Skeletal muscle tissue (tissue), 4 donors: ENCODE data around the gene ALOX5. TPM values are rescaled to one million over a fixed set of nuclear protein-coding genes. Genes with fewer than 3 reads are reported as not detected.

ENCODE experiments used
- H3K27ac ChIP-seq: one replicate; pipeline ENCODE4 v1.7.0; 2013; ENCODE audit warnings: mild to moderate bottlenecking, low read depth, low read length, inconsistent platforms
- H3K27me3 ChIP-seq, 3 donors: one replicate each; pipeline ENCODE4 v1.7.0; 2013; ENCODE audit warnings: low read length in 3 of 3; ENCODE audit not compliant: control insufficient read depth in 3 of 3, insufficient read depth in 3 of 3
- H3K36me3 ChIP-seq, 3 donors: one replicate each; pipeline ENCODE4 v1.7.0; 2013; ENCODE audit warnings: low read length in 3 of 3; ENCODE audit not compliant: control insufficient read depth in 3 of 3, insufficient read depth in 3 of 3
- H3K4me1 ChIP-seq, 3 donors: one replicate each; pipeline ENCODE4 v1.7.0; 2013; ENCODE audit warnings: low read length in 3 of 3, mild to moderate bottlenecking in 3 of 3; ENCODE audit not compliant: control insufficient read depth in 3 of 3, insufficient read depth in 3 of 3
- H3K4me3 ChIP-seq, 3 donors: one replicate each; pipeline ENCODE4 v1.7.0; 2013; ENCODE audit warnings: low read length in 3 of 3
- H3K9ac ChIP-seq, 3 donors: one replicate each; pipeline ENCODE4 v1.7.0; 2013; ENCODE audit warnings: low read length in 3 of 3, mild to moderate bottlenecking in 3 of 3, moderate library complexity in 2 of 3, low read depth in 1 of 3
- H3K9me3 ChIP-seq, 3 donors: one replicate each; pipeline ENCODE4 v1.7.0; 2013; ENCODE audit warnings: low read length in 3 of 3; ENCODE audit not compliant: control insufficient read depth in 3 of 3
- total RNA-seq: library from RNA; depleted of rRNA; stranded (reverse); fragments of >200 nt; gene quantifications from one replicate; pipeline ENCODE4 v1.2.3, GENCODE V29; 2014
- donor health status: Osteomylitis.

The ALOX5 gene
- total RNA-seq, 1 donor from 2014 or later = 3.1 TPM

DNA sequence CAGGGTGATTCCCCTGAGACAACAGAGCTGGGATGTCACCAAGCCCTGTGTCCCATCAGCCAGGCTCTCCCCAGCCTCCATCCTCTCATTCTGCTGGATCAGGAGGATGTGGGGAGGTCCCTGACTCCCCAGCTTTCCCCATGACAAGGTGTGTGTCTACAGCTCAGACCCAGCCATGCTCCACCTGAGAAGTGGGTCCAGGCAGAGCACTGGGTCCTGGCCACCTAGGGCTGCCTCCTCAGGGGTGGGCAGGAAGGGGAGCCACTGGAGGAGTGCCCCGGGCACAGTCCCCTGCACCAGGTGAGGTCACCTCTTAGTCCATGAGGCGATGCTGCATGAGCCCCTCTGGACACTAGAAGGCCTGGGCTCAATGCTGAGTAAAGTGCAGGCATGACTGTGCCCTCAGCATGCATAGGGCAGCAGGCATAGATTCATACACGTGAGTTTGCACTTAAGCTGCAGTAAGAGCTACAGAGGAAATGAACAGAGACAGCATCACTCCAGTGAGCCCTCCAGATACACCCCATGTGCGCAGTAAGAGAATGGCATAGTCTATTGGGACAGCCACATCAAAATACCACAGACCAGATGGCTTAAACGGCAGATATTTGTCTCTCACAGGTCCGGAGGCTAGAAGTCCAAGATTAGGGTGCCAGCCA lies 48.3 kb downstream of the ALOX5 start:
- Histone ChIP-seq H3K36me3 (no peaks in the 10 kb centered on the region), H3K9ac (no peak overlapping the region), H3K4me3 (no peak overlapping the region), H3K9me3 (no peaks in the 10 kb centered on the region), H3K27me3 (peaks cover 0 to 16% (median 1%) of the 10 kb centered on the region in 3 donors), H3K27ac (no peak overlapping the region), H3K4me1 (peaks cover 24 to 47% (median 31%) of the 10 kb centered on the region in 3 donors)

- H3K4me3 ChIP-seq = no peak overlapping the region
- no peak overlapping the region for H3K27ac ChIP-seq
- H3K9ac ChIP-seq = no peak overlapping the region
- H3K4me1 ChIP-seq = peaks cover 24 to 47% (median 31%) of the 10 kb centered on the region in 3 donors
- no peaks in the 10 kb centered on the region for H3K9me3 ChIP-seq
- no peaks in the 10 kb centered on the region for H3K36me3 ChIP-seq
- H3K27me3 ChIP-seq = peaks cover 0 to 21% (median 6%) of the 10 kb centered on the region in 3 donors
Measured at GRCh38 chr10:45422866-45423659, 49.0 kb downstream of the ALOX5 start.

GRCh38 chr10:45423976-45424499 lies 50.0 kb downstream of the ALOX5 start:
- no peak overlapping the region for H3K9ac ChIP-seq

GRCh38 chr10:45424668-45425404 lies 50.8 kb downstream of the ALOX5 start:
- H3K4me3 ChIP-seq = no peak overlapping the region
- no peaks in the 10 kb centered on the region for H3K9me3 ChIP-seq
- H3K27ac ChIP-seq = no peak overlapping the region
- no peaks in the 10 kb centered on the region for H3K36me3 ChIP-seq
- peaks cover 16 to 31% (median 19%) of the 10 kb centered on the region in 3 donors for H3K4me1 ChIP-seq
- no peak overlapping the region for H3K9ac ChIP-seq
- H3K27me3 ChIP-seq = peaks cover 13 to 23% (median 16%) of the 10 kb centered on the region in 3 donors

More at GRCh38 chr10:45423976-45424499, 50.0 kb downstream of the ALOX5 start:
- Histone ChIP-seq H3K4me1 (peaks cover 24 to 39% (median 24%) of the 10 kb centered on the region in 3 donors), H3K4me3 (no peak overlapping the region), H3K27me3 (peaks cover 8 to 23% (median 13%) of the 10 kb centered on the region in 3 donors), H3K27ac (no peak overlapping the region), H3K9me3 (no peaks in the 10 kb centered on the region), H3K36me3 (no peaks in the 10 kb centered on the region)

DNA sequence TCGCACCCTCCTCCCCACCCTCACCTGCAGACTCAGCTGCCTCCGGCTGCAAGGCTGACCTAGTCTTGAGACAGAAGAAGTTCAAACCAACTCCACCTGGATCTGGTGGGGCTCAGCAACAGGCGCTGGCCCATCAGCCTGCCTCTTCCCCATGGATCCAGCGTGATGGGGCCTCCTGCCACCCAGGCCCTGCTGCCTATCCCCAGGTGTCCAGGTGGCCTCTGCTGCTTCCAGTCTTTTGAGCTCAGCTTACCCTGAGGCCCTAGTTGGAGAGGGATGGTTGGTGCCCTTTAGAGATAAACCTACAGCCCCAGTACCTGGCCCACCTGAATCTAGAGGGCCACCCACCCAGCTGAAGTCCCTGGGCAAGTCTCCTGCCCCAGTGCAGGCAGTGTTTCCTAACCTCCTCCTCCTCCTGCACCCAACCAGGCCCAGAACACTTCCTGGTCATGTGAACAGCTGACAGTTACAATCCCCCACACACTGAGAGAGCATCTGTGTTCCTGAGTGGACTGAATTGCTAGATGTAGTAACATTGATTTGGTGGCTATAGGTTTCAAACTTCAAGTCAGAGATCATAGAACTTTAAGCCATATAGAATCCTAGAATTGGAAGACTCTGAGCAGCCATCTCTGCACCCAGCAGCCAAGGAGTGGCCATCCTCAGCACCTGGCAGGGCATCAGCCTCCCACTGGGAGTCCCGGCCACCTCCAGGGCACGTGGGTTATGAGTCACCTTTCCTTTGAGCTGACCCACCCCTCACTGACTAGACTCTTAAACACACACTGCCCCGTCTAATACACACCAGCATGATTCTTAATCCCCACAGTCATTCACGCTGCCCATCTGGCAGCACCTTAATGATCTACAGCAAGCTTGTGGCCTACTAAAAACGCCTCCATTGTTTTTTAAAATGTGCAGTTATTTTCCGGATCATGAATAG lies 51.9 kb downstream of the ALOX5 start:
- H3K9ac ChIP-seq = no peak overlapping the region
- H3K4me1 ChIP-seq = peaks cover 6 to 22% (median 9%) of the 10 kb centered on the region in 3 donors
- H3K36me3 ChIP-seq = no peaks in the 10 kb centered on the region
- H3K4me3 ChIP-seq = no peak overlapping the region
- peaks cover 13 to 25% (median 16%) of the 10 kb centered on the region in 3 donors for H3K27me3 ChIP-seq
- no peaks in the 10 kb centered on the region for H3K9me3 ChIP-seq
- no peak overlapping the region for H3K27ac ChIP-seq

DNA sequence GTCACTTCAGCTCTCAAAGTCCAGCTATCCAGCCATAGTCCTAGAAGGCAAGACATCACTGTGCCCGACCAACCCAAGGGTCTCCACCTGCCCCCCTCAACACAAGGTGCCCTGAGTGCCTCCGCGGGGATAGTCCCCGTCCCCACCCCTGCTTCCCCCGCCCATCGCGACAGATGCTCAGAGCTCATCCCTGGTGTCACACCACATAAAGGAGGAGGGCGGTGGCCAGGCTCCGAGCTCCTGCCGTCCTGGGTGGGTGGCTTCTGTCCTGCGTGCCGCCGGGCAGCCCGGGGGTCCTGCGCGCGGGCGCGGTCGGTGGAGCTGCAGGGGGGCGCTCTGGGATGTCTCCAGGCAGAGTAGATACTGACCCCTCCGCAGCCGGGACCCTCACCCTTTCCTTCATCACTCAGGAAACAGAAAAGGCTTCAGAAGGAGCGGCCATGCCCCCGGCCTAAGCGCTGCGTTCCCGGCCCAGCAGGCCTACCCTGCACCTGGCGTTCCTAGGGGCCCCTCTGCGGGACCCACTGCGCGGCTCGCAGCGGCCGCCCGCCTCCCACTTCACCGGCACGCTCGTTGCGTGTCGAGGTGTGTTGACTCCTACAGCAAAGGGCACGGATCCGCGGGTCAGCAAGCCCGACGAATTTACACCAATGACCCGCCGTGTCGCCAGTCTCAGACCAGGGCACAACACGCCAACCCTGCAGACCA lies 53.4 kb downstream of the ALOX5 start:
- Histone ChIP-seq H3K27ac (no peak overlapping the region), H3K9ac (no peak overlapping the region), H3K4me1 (peaks cover 0 to 12% (median 8%) of the 10 kb centered on the region in 3 donors), H3K27me3 (peaks cover 13 to 25% (median 16%) of the 10 kb centered on the region in 3 donors), H3K4me3 (no peak overlapping the region), H3K9me3 (no peaks in the 10 kb centered on the region), H3K36me3 (no peaks in the 10 kb centered on the region)

DNA sequence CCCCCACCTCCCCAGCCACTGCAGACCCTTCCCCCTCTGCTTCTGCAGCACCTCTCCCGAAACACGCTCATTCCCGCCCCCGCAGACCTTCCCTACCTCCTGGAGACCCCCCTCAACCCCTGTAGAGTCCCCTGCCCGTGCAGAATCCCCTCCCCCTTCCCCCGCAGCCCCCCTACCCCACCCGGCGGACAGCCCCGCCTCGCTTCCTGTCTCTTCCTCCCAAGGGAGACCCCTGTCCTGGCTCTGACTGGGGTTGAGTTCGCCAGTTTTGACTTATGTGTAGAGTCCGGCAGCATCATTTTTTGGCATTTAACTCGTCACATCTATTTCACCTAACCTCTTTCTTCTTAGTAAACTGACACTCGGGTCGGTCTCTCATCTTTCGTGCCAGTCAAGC lies 54.0 kb downstream of the ALOX5 start:
- Histone ChIP-seq H3K4me1 (peaks cover 0 to 9% (median 8%) of the 10 kb centered on the region in 3 donors), H3K27me3 (peaks cover 13 to 25% (median 16%) of the 10 kb centered on the region in 3 donors), H3K9me3 (no peaks in the 10 kb centered on the region), H3K36me3 (no peaks in the 10 kb centered on the region), H3K4me3 (no peak overlapping the region), H3K27ac (no peak overlapping the region), H3K9ac (no peak overlapping the region)

DNA sequence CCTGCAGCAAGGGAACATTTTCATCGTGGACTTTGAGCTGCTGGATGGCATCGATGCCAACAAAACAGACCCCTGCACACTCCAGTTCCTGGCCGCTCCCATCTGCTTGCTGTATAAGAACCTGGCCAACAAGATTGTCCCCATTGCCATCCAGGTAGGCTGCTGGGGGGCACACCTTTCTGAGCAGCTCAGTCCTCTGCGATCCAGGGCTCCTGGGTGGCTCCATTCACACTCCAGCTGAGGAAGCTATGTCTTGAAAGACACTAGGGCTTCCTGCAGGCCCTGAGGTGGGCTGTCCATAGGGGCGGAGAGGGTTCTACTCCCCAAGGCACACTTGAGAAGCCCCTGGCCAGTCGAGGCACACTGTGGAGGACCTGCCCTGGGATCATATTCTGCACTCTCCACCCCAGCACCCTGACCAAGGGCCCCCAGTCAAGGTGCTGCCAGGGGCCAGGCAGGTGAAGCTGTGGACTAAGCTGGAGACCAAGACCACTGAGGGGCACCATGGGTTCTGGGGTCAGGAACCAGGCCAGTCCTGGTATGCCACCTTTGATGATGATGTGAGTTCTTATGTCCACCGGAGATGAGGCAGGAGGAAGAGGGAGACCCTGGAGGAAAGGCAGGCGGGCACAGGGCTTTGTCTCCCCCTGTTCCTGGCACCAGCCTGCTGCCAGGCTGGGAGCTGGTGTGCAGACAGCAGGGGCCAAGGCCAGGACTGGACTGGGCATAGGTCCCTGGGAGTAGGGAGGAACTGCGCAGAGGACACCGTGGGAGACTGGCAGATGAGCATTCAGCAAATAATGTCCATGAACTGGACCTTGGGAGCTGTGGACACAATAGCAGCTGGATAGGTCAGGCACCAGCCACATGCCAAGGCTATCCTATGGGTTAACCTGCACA lies 54.8 kb downstream of the ALOX5 start:
- Histone ChIP-seq H3K9ac (no peak overlapping the region), H3K9me3 (no peaks in the 10 kb centered on the region), H3K4me1 (peaks cover 0 to 9% (median 8%) of the 10 kb centered on the region in 3 donors), H3K36me3 (no peaks in the 10 kb centered on the region), H3K27me3 (peaks cover 13 to 25% (median 16%) of the 10 kb centered on the region in 3 donors), H3K27ac (no peak overlapping the region), H3K4me3 (no peak overlapping the region)
